Measurements from ENCODE around the gene NFASC. TPM values are rescaled to one million over a fixed set of nuclear protein-coding genes. Genes with fewer than 3 reads are reported as not detected.
A peak's percentile ranks its signal among the peaks of the same experiment; 100 is the strongest.

The NFASC gene
- total RNA-seq, 2 donors from 2014 or later, result 27.7 to 45.9 TPM

DNA sequence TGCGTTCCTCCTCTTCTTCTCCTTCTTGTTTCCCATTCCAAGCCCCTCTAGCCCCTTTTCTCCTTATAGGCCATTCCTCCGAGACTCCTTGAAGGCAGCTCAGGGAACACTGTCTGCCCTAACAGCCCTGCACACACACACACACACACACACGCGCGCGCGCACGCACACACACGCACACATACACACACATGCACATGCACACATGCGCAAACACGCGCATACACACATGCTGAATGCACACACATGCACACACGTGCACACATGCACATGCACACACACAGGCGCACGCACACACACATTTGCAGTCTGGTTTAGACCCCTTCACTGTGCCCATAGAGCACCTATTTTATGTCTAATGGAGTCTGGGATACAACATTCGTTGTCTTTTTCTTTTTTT lies 154.6 kb downstream of the NFASC start:
- Histone ChIP-seq H3K9me3 (ENCODE audit: control insufficient read depth, low read length) (no peaks in the 10 kb centered on the region), H3K27ac (ENCODE audit: low read depth, low read length) (no peak overlapping the region), H3K4me3 (ENCODE audit: low read length) (no peak overlapping the region), H3K4me1 (ENCODE audit: control insufficient read depth, insufficient read depth, low read length) (peaks cover 9% of the 10 kb centered on the region), H3K27me3 (ENCODE audit: control insufficient read depth, insufficient read depth, low read length, poor library complexity, severe bottlenecking) (peaks cover 6% of the 10 kb centered on the region), H3K36me3 (ENCODE audit: control insufficient read depth, insufficient read depth, low read length) (no peaks in the 10 kb centered on the region), H3K9ac (ENCODE audit: extremely low read depth, low read length, poor library complexity, severe bottlenecking) (no peak overlapping the region)
- H3K9me3 Mint-ChIP-seq, result no peaks in the 10 kb centered on the region
- TF ChIP-seq, protein P1, sequence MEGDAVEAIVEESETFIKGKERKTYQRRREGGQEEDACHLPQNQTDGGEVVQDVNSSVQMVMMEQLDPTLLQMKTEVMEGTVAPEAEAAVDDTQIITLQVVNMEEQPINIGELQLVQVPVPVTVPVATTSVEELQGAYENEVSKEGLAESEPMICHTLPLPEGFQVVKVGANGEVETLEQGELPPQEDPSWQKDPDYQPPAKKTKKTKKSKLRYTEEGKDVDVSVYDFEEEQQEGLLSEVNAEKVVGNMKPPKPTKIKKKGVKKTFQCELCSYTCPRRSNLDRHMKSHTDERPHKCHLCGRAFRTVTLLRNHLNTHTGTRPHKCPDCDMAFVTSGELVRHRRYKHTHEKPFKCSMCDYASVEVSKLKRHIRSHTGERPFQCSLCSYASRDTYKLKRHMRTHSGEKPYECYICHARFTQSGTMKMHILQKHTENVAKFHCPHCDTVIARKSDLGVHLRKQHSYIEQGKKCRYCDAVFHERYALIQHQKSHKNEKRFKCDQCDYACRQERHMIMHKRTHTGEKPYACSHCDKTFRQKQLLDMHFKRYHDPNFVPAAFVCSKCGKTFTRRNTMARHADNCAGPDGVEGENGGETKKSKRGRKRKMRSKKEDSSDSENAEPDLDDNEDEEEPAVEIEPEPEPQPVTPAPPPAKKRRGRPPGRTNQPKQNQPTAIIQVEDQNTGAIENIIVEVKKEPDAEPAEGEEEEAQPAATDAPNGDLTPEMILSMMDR (conservative IDR thresholded peaks at IDR 0.05), result no peak
- no peak for DNase-seq
- no peak overlapping the region for H3K27ac Mint-ChIP-seq
- H3K27me3 Mint-ChIP-seq (ENCODE audit: insufficient read depth), result peaks cover 14% of the 10 kb centered on the region
- peaks cover 26% of the 10 kb centered on the region for H3K4me1 Mint-ChIP-seq
- H3K36me3 Mint-ChIP-seq (ENCODE audit: low read depth), result no peaks in the 10 kb centered on the region
- H3K4me3 Mint-ChIP-seq, result no peak overlapping the region
- WGBS, 2 experiments (ENCODE audit: insufficient coverage in 1 of 2, insufficient read length in 1 of 2), result 89 to 91% methylated on average over 7 to 16 of the region's 16 CpGs

DNA sequence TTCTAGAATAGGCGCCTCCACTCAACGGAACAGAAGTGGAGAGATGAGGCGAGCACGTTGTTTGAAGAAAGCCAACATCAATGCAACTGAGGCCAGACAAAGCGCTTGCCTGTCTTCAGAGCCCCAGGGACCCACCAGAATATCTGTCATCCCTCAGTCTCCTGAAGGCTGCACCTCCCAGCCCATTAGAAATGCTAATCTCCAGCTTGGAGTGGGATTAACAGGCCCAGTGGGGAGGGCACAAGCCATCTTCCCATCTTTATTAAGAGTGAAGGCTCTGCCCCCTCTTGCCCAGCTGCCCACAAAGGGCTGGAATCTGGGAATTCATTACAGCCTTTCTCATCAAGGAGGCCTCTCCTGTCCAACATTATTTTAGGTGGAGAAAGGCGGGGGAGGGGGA lies 155.5 kb downstream of the NFASC start:
- no peaks in the 10 kb centered on the region for H3K36me3 ChIP-seq (ENCODE audit: control insufficient read depth, insufficient read depth, low read length)
- TF ChIP-seq, protein P1 (conservative IDR thresholded peaks at IDR 0.05), result no peak
- peak overlapping the region; percentile 36 for H3K27ac ChIP-seq (ENCODE audit: low read depth, low read length)
- WGBS, 2 experiments (ENCODE audit: insufficient coverage in 1 of 2, insufficient read length in 1 of 2), result 22 to 27% methylated on average over 4 to 6 of the region's 6 CpGs
- H3K9me3 ChIP-seq (ENCODE audit: control insufficient read depth, low read length), result no peaks in the 10 kb centered on the region
- H3K27me3 ChIP-seq (ENCODE audit: control insufficient read depth, insufficient read depth, low read length, poor library complexity, severe bottlenecking), result peaks cover 6% of the 10 kb centered on the region
- Mint-ChIP-seq H3K9me3 (no peaks in the 10 kb centered on the region), H3K27ac (no peak overlapping the region), H3K36me3 (ENCODE audit: low read depth) (no peaks in the 10 kb centered on the region), H3K4me1 (peaks cover 26% of the 10 kb centered on the region), H3K27me3 (ENCODE audit: insufficient read depth) (peaks cover 13% of the 10 kb centered on the region), H3K4me3 (no peak overlapping the region)
- no peak overlapping the region for H3K4me3 ChIP-seq (ENCODE audit: low read length)
- no peak overlapping the region for H3K9ac ChIP-seq (ENCODE audit: extremely low read depth, low read length, poor library complexity, severe bottlenecking)
- DNase-seq, result peak; percentile 74
- peaks cover 9% of the 10 kb centered on the region for H3K4me1 ChIP-seq (ENCODE audit: control insufficient read depth, insufficient read depth, low read length)

DNA sequence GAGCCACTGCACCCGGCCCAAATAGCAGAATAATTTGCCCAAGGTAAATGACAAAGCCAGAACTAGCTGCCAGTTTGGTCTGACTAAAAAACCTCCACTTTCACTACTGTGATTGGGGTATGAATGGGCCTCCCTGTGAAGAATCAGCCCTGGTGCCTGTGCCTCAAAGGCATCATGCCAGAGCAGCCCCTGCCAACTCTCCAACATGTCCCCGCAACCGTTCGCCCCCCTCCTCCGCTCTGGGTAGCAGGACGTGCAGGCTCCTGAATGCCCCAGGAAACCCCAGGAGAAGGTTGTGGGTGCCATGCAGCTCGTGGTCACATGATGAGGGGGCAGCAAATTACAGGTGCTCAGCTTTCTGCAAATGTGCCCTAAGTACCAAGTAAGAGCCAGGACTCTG lies 157.7 kb downstream of the NFASC start:
- H3K36me3 ChIP-seq (ENCODE audit: control insufficient read depth, insufficient read depth, low read length), result no peaks in the 10 kb centered on the region
- no peak overlapping the region for H3K27ac ChIP-seq (ENCODE audit: low read depth, low read length)
- H3K27ac Mint-ChIP-seq, result no peak overlapping the region
- peaks cover 9% of the 10 kb centered on the region for H3K4me1 ChIP-seq (ENCODE audit: control insufficient read depth, insufficient read depth, low read length)
- DNase-seq, result no peak
- TF ChIP-seq, protein P1 (conservative IDR thresholded peaks at IDR 0.05), result no peak
- no peak overlapping the region for H3K4me3 ChIP-seq (ENCODE audit: low read length)
- WGBS, 2 experiments (ENCODE audit: insufficient coverage in 1 of 2, insufficient read length in 1 of 2), result 88 to 90% methylated on average over 7 of the region's 7 CpGs
- H3K27me3 Mint-ChIP-seq (ENCODE audit: insufficient read depth), result peaks cover 17% of the 10 kb centered on the region
- H3K4me1 Mint-ChIP-seq, result peaks cover 33% of the 10 kb centered on the region
- H3K36me3 Mint-ChIP-seq (ENCODE audit: low read depth), result no peaks in the 10 kb centered on the region
- no peak overlapping the region for H3K4me3 Mint-ChIP-seq
- peaks cover 12% of the 10 kb centered on the region for H3K27me3 ChIP-seq (ENCODE audit: control insufficient read depth, insufficient read depth, low read length, poor library complexity, severe bottlenecking)
- no peaks in the 10 kb centered on the region for H3K9me3 ChIP-seq (ENCODE audit: control insufficient read depth, low read length)
- no peak overlapping the region for H3K9ac ChIP-seq (ENCODE audit: extremely low read depth, low read length, poor library complexity, severe bottlenecking)
- no peaks in the 10 kb centered on the region for H3K9me3 Mint-ChIP-seq
